ENCODE measurements around the gene CREB5.

- TF ChIP-seq POLR2A (IDR thresholded peaks at IDR 0.05), result no peak
- no peak for TF ChIP-seq CTCF (IDR thresholded peaks at IDR 0.05)
These were observed 461.0 kb downstream of the CREB5 start for GRCh38 chr7:28873365-28873764.
